ENCODE results near the gene KCNG2.

KCNG2 gene

GRCh38 chr18:79882522-79883241 lies 84.9 kb downstream of the KCNG2 start:
- H3K27ac Mint-ChIP-seq: no peak overlapping the region
- no peaks in the 10 kb centered on the region for H3K9me3 Mint-ChIP-seq
- no peaks in the 10 kb centered on the region for H3K4me1 Mint-ChIP-seq
- H3K36me3 Mint-ChIP-seq: no peaks in the 10 kb centered on the region
- H3K27me3 Mint-ChIP-seq: no peaks in the 10 kb centered on the region
- H3K4me3 Mint-ChIP-seq: no peak overlapping the region

- Mint-ChIP-seq H3K36me3 (no peaks in the 10 kb centered on the region), H3K9me3 (no peaks in the 10 kb centered on the region), H3K4me1 (no peaks in the 10 kb centered on the region), H3K4me3 (no peak overlapping the region), H3K27me3 (no peaks in the 10 kb centered on the region), H3K27ac (no peak overlapping the region)
These were observed 85.9 kb downstream of the KCNG2 start for GRCh38 chr18:79883461-79884293.

GRCh38 chr18:79884294-79884962 lies 86.7 kb downstream of the KCNG2 start:
- no peak overlapping the region for H3K4me3 Mint-ChIP-seq

GRCh38 chr18:79884963-79885728 lies 87.4 kb downstream of the KCNG2 start:
- H3K27me3 Mint-ChIP-seq: no peaks in the 10 kb centered on the region
- no peak overlapping the region for H3K27ac Mint-ChIP-seq
- no peaks in the 10 kb centered on the region for H3K36me3 Mint-ChIP-seq
- H3K9me3 Mint-ChIP-seq: peaks cover under 1% of the 10 kb centered on the region
- no peak overlapping the region for H3K4me3 Mint-ChIP-seq
- no peaks in the 10 kb centered on the region for H3K4me1 Mint-ChIP-seq

More at GRCh38 chr18:79884294-79884962, 86.7 kb downstream of the KCNG2 start:
- Mint-ChIP-seq H3K27me3 (no peaks in the 10 kb centered on the region), H3K4me1 (no peaks in the 10 kb centered on the region), H3K9me3 (no peaks in the 10 kb centered on the region), H3K36me3 (no peaks in the 10 kb centered on the region), H3K27ac (no peak overlapping the region)

- Mint-ChIP-seq H3K9me3 (peaks cover 13% of the 10 kb centered on the region), H3K27ac (no peak overlapping the region), H3K4me1 (no peaks in the 10 kb centered on the region), H3K36me3 (peaks cover 4% of the 10 kb centered on the region), H3K4me3 (no peak overlapping the region), H3K27me3 (no peaks in the 10 kb centered on the region)
These were observed 89.7 kb downstream of the KCNG2 start for GRCh38 chr18:79887181-79888000.

GRCh38 chr18:79888016-79888415 lies 90.3 kb downstream of the KCNG2 start:
- H3K9me3 Mint-ChIP-seq: peaks cover 20% of the 10 kb centered on the region
- no peak overlapping the region for H3K4me3 Mint-ChIP-seq
- no peaks in the 10 kb centered on the region for H3K27me3 Mint-ChIP-seq
- H3K36me3 Mint-ChIP-seq: peaks cover 7% of the 10 kb centered on the region
- H3K4me1 Mint-ChIP-seq: no peaks in the 10 kb centered on the region
- no peak overlapping the region for H3K27ac Mint-ChIP-seq

- Mint-ChIP-seq H3K27me3 (no peaks in the 10 kb centered on the region), H3K9me3 (peaks cover 32% of the 10 kb centered on the region)
These were observed 91.8 kb downstream of the KCNG2 start for GRCh38 chr18:79889569-79889968.

GRCh38 chr18:79890674-79891073 lies 92.9 kb downstream of the KCNG2 start:
- Mint-ChIP-seq H3K4me1 (no peaks in the 10 kb centered on the region), H3K4me3 (no peak overlapping the region), H3K27ac (no peak overlapping the region), H3K36me3 (peaks cover 15% of the 10 kb centered on the region), H3K27me3 (no peaks in the 10 kb centered on the region), H3K9me3 (peaks cover 36% of the 10 kb centered on the region)

More at GRCh38 chr18:79889569-79889968, 91.8 kb downstream of the KCNG2 start:
- no peaks in the 10 kb centered on the region for H3K4me1 Mint-ChIP-seq
- H3K36me3 Mint-ChIP-seq: peaks cover 11% of the 10 kb centered on the region
- H3K4me3 Mint-ChIP-seq: no peak overlapping the region
- H3K27ac Mint-ChIP-seq: no peak overlapping the region

- Mint-ChIP-seq H3K36me3 (peaks cover 20% of the 10 kb centered on the region), H3K27me3 (no peaks in the 10 kb centered on the region), H3K27ac (no peak overlapping the region), H3K9me3 (peaks cover 41% of the 10 kb centered on the region), H3K4me1 (no peaks in the 10 kb centered on the region), H3K4me3 (no peak overlapping the region)
These were observed 99.0 kb downstream of the KCNG2 start for GRCh38 chr18:79896738-79897137.

- H3K4me3 Mint-ChIP-seq: no peak overlapping the region
- no peaks in the 10 kb centered on the region for H3K4me1 Mint-ChIP-seq
- peaks cover 14% of the 10 kb centered on the region for H3K36me3 Mint-ChIP-seq
- no peak overlapping the region for H3K27ac Mint-ChIP-seq
- H3K9me3 Mint-ChIP-seq: peaks cover 30% of the 10 kb centered on the region
- no peaks in the 10 kb centered on the region for H3K27me3 Mint-ChIP-seq
These were observed 100.3 kb downstream of the KCNG2 start for GRCh38 chr18:79897940-79898625.

- Mint-ChIP-seq H3K4me3 (no peak overlapping the region), H3K27ac (no peak overlapping the region), H3K36me3 (peaks cover 11% of the 10 kb centered on the region), H3K9me3 (peaks cover 20% of the 10 kb centered on the region), H3K4me1 (no peaks in the 10 kb centered on the region), H3K27me3 (no peaks in the 10 kb centered on the region)
These were observed 101.3 kb downstream of the KCNG2 start for GRCh38 chr18:79898952-79899608.

GRCh38 chr18:79899609-79900445 lies 102.1 kb downstream of the KCNG2 start:
- peaks cover 18% of the 10 kb centered on the region for H3K9me3 Mint-ChIP-seq
- peaks cover 11% of the 10 kb centered on the region for H3K36me3 Mint-ChIP-seq
- H3K4me1 Mint-ChIP-seq: no peaks in the 10 kb centered on the region
- no peak overlapping the region for H3K4me3 Mint-ChIP-seq
- H3K27me3 Mint-ChIP-seq: no peaks in the 10 kb centered on the region
- H3K27ac Mint-ChIP-seq: peak overlapping the region; percentile 43
